Ascending aorta (tissue), 2 donors: ENCODE results near the gene FHIT. TPM values are rescaled to one million over a fixed set of nuclear protein-coding genes. Genes with fewer than 3 reads are reported as not detected.

Experiments used
- DNase-seq, 2 donors: peaks; one replicate each; pipeline ENCODE4 v3.0.0-alpha.2; 2019; ENCODE audit warnings: low spot score in 2 of 2
- H3K27ac ChIP-seq, 2 donors: fragments of 200-600 bp; sonication (generic); one replicate each; pipeline ENCODE4 v1.5.1; 2016 to 2017; ENCODE audit warnings: mild to moderate bottlenecking in 1 of 2
- H3K27me3 ChIP-seq: fragments of 200-600 bp; sonication (generic); one replicate; pipeline ENCODE4 v1.5.1; 2017
- H3K36me3 ChIP-seq, 2 donors: fragments of 200-600 bp; sonication (generic); one replicate each; pipeline ENCODE4 v1.5.1; 2016
- H3K4me1 ChIP-seq, 2 donors: fragments of 200-600 bp; sonication (generic); one replicate each; pipeline ENCODE4 v1.5.1; 2016 to 2017; ENCODE audit warnings: mild to moderate bottlenecking in 1 of 2
- H3K4me3 ChIP-seq, 2 donors: fragments of 200-600 bp; sonication (generic); one replicate each; pipeline ENCODE4 v1.5.1; 2016 to 2017; ENCODE audit warnings: mild to moderate bottlenecking in 1 of 2
- H3K9me3 ChIP-seq, 2 donors: fragments of 200-600 bp; sonication (generic); one replicate each; pipeline ENCODE4 v1.5.1; 2016
- CTCF ChIP-seq, 3 experiments: fragments of 200-600 bp in 2 of 3; fragments of 450-650 bp in 1 of 3; sonication (generic) in 2 of 3; IDR thresholded peaks; one replicate each; pipeline ENCODE4 v1.5.1; 2016 to 2019; ENCODE audit warnings: antibody characterized with exemption in 3 of 3, mild to moderate bottlenecking in 1 of 3, moderate library complexity in 1 of 3
- intact Hi-C: fragments of 100-400 bp; cut with DNase I; formaldehyde crosslinking; loops from one replicate; pipeline ENCODE4 v1.15.1; 2023
- total RNA-seq: library from RNA; depleted of rRNA; stranded (reverse); fragments of >200 nt; gene quantifications from one replicate; pipeline ENCODE4 v1.1.0, GENCODE V29; 2016

Gene FHIT
- total RNA-seq, 1 donor from 2014 or later = 0.21 TPM

- intact Hi-C loops = no loop called here
- no peaks in the 10 kb centered on the region for H3K27me3 ChIP-seq
- H3K4me1 ChIP-seq = no peaks in the 10 kb centered on the region
- no peak overlapping the region for H3K27ac ChIP-seq
- DNase-seq = no peak
- no peaks in the 10 kb centered on the region for H3K9me3 ChIP-seq
- TF ChIP-seq CTCF (IDR thresholded peaks at IDR 0.05) = no peak
- no peaks in the 10 kb centered on the region for H3K36me3 ChIP-seq
- no peak overlapping the region for H3K4me3 ChIP-seq
Observed at GRCh38 chr3:60085649-60086048, 1165.6 kb downstream of the FHIT start.

DNA sequence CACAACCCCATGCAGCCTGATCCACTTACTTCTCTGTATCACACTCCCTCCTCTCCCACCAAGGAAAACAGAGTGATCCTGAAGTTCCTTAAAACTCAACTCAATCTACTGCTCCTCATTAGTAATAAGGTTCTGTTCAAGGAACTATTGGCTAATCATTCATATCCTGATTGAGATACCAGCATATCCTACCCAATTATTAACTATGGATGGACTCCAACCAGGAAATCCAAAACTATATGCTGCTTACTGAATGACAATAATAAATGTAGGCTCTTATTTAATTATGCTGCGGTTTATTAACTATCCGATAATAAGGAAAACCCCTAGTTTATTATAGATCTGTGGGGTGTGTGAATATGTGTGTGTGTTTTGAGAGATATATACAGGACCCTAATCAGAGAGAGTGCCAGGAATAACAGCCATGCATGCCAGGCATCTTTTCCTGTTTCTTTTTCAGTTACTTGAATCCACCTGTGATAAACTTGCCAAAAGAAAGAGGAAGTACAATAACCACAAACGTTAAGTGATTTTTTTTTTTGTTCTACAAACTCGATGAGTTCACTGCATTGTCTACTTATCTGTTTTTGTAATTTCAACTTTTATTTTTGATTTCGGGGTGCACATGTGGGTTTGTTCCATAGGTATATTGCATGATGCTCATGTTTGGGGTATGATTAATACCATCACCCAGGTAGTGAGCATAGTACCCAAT, 1169.7 kb downstream of the FHIT start:
- Histone ChIP-seq H3K27me3 (no peaks in the 10 kb centered on the region), H3K36me3 (no peaks in the 10 kb centered on the region), H3K9me3 (no peaks in the 10 kb centered on the region), H3K4me3 (no peak overlapping the region), H3K4me1 (no peaks in the 10 kb centered on the region), H3K27ac (no peak overlapping the region)
- intact Hi-C loops = no loop called here
- DNase-seq = no peak
- TF ChIP-seq CTCF (IDR thresholded peaks at IDR 0.05) = no peak

GRCh38 chr3:60080648-60081047, 1170.6 kb downstream of the FHIT start:
- Histone ChIP-seq H3K36me3 (no peaks in the 10 kb centered on the region), H3K27me3 (no peaks in the 10 kb centered on the region), H3K9me3 (no peaks in the 10 kb centered on the region), H3K4me1 (no peaks in the 10 kb centered on the region), H3K27ac (no peak overlapping the region), H3K4me3 (no peak overlapping the region)
- intact Hi-C loops = no loop called here
- no peak for TF ChIP-seq CTCF (IDR thresholded peaks at IDR 0.05)
- DNase-seq = no peak

DNA sequence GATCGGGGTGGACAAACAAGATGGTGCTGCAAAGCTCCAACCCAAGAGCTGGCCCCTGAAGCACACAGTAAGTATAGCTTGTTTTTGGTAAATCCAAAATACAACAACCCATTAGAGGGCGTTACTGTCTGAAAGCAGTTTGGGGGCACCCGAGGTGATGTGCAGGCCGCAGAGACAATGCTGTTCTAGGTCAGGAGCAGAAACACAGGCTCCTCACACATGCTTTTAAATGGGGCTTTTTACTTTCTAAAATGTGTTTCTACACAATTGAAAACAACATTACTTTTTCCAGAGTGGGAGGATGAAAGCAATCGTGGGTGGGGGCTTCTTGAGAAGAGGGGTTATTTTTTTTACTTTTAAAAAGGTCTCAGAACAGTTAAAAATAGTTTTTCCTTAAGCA, 1172.2 kb downstream of the FHIT start:
- no peaks in the 10 kb centered on the region for H3K4me1 ChIP-seq
- intact Hi-C loops = no loop called here
- TF ChIP-seq CTCF (IDR thresholded peaks at IDR 0.05) = no peak
- DNase-seq = no peak
- H3K27ac ChIP-seq = no peak overlapping the region
- no peak overlapping the region for H3K4me3 ChIP-seq
- H3K9me3 ChIP-seq = no peaks in the 10 kb centered on the region
- no peaks in the 10 kb centered on the region for H3K36me3 ChIP-seq
- H3K27me3 ChIP-seq = no peaks in the 10 kb centered on the region

GRCh38 chr3:60076331-60076730, 1174.9 kb downstream of the FHIT start:
- H3K4me3 ChIP-seq = no peak overlapping the region
- no peak for TF ChIP-seq CTCF (IDR thresholded peaks at IDR 0.05)
- no peaks in the 10 kb centered on the region for H3K27me3 ChIP-seq
- H3K36me3 ChIP-seq = no peaks in the 10 kb centered on the region
- no peaks in the 10 kb centered on the region for H3K4me1 ChIP-seq
- H3K27ac ChIP-seq = no peak overlapping the region
- no peaks in the 10 kb centered on the region for H3K9me3 ChIP-seq
- DNase-seq = no peak
- intact Hi-C loops = no loop called here

GRCh38 chr3:60073942-60074341, 1177.3 kb downstream of the FHIT start:
- no peak overlapping the region for H3K4me3 ChIP-seq
- no peak for TF ChIP-seq CTCF (IDR thresholded peaks at IDR 0.05)
- DNase-seq = no peak
- H3K4me1 ChIP-seq = no peaks in the 10 kb centered on the region
- intact Hi-C loops = no loop called here
- no peaks in the 10 kb centered on the region for H3K27me3 ChIP-seq
- H3K27ac ChIP-seq = no peak overlapping the region
- no peaks in the 10 kb centered on the region for H3K9me3 ChIP-seq
- no peaks in the 10 kb centered on the region for H3K36me3 ChIP-seq
